PFSK-1 (cell line): Measurements from ENCODE around the gene STXBP1.

Source experiments
- FOXP2 ChIP-seq: optimal IDR thresholded peaks from 2 replicates; pipeline ENCODE3; 2011; ENCODE audit warnings: borderline replicate concordance, control low read depth, inconsistent platforms; ENCODE audit not compliant: insufficient read depth; ENCODE audit errors: extremely low read length, extremely low read depth
- POLR2AphosphoS5 ChIP-seq: IDR thresholded peaks from 2 replicates; pipeline ENCODE4 v1.6.1; 2012; ENCODE audit warnings: low read depth, mild to moderate bottlenecking, control low read depth, low read length, moderate library complexity
- REST ChIP-seq, 2 experiments: IDR thresholded peaks; 2 replicates each; pipeline versions ENCODE4 v1.6.1 to v1.8.0; 2011 to 2012; ENCODE audit warnings: low read depth in 2 of 2, low read length in 2 of 2, control low read depth in 1 of 2, inconsistent platforms in 1 of 2, mild to moderate bottlenecking in 1 of 2, moderate library complexity in 1 of 2; ENCODE audit not compliant: insufficient read depth in 1 of 2
- SIN3A ChIP-seq: IDR thresholded peaks from 2 replicates; pipeline ENCODE4 v1.6.1; 2012; ENCODE audit warnings: mild to moderate bottlenecking, low read length, moderate library complexity, borderline replicate concordance; ENCODE audit not compliant: insufficient read depth
- TAF1 ChIP-seq: IDR thresholded peaks from 2 replicates; pipeline ENCODE4 v1.6.1; 2012; ENCODE audit warnings: low read length, control low read depth, borderline replicate concordance; ENCODE audit not compliant: insufficient read depth

Gene STXBP1

DNA sequence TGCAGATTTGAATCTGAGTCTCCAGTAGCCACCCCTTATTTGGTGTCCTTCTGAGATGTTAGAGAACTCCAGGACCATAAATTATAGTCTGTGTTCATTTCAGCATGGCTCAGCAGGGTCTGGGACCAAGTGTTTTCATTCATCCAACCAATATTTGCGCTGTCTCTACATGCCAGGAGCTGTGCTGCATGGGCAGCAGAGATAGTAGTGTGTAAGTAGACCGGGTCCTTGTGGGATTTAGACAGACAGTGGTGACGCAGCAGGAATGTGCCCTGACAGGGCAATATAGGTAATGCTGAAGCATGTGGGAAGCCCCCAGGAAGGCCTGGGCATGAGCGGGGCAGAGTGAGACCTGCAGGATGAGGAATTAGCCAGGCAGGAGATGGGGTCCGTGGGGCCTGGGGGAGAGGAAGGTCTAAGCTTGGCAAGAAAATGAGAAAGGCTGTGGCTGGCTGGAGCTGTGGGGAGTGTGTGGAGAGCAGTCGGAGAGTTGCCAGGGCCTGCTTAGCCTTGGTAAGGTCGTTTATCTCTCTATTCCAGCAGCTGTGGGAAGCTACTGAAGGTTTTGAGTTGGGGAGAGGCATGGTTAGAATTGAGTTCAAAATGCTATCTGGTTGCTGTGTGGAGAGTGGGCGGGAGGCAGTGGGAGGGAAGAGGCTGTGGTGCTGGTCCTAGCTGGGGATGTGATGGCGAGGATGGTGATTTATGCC, 16.8 kb downstream of the STXBP1 start:
- TF ChIP-seq TAF1 (no peak), FOXP2 (no peak), SIN3A (no peak), POLR2AphosphoS5 (no peak), REST (IDR thresholded peaks at IDR 0.05; ENCODE audit: insufficient read depth in 1 of 2, low read depth in 2 of 2, low read length in 2 of 2) (no peak)

- TF ChIP-seq FOXP2 (no peak), SIN3A (no peak), REST (IDR thresholded peaks at IDR 0.05; ENCODE audit: insufficient read depth in 1 of 2, low read depth in 2 of 2, low read length in 2 of 2) (no peak), TAF1 (no peak), POLR2AphosphoS5 (no peak)
These were observed 17.5 kb downstream of the STXBP1 start for GRCh38 chr9:127629468-127630081.

DNA sequence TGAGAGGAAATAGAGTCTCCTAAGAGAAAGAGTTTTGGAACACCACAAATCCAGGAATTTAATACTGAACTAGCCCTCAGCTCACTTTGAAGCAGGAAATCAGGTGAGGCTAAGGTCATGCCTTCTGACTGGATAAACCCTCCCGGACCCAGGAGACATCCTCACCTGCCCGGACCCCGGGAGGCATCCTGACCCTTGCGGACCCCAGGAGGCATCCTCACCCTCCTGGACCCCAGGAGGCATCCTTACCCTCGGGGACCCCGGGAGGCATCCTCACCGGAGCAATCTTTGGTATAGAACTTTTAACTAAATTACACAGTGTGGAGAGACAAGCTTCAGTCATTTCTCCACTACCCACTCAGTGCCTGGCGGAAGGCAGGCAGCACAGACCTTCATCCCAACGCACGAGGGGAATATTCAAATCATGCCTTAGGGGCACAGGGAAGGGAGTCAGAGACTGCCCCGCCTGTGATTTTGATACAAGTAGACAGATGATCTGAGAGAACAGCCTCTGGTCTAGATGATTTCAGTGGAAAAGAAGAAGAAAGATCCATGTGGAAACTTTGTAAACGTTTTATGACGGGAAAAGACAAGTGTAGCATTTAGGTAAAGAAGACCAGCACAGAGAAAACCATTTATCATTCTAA, 21.3 kb downstream of the STXBP1 start:
- TF ChIP-seq FOXP2, result no peak
- TF ChIP-seq TAF1, result no peak
- TF ChIP-seq POLR2AphosphoS5, result no peak
- TF ChIP-seq SIN3A, result no peak
- TF ChIP-seq REST (IDR thresholded peaks at IDR 0.05; ENCODE audit: insufficient read depth in 1 of 2, low read depth in 2 of 2, low read length in 2 of 2), result no peak

- TF ChIP-seq REST (IDR thresholded peaks at IDR 0.05; ENCODE audit: insufficient read depth in 1 of 2, low read depth in 2 of 2, low read length in 2 of 2) (no peak), POLR2AphosphoS5 (no peak), SIN3A (no peak), FOXP2 (no peak), TAF1 (no peak)
These were observed 21.9 kb downstream of the STXBP1 start for GRCh38 chr9:127634021-127634420.
